HEK293T (cell line): ENCODE results near the gene EID2.

Experiments
- ARNT ChIP-seq: fragments of 450-650 bp; IDR thresholded peaks from 2 replicates; pipeline ENCODE4 v1.6.1; 2017; ENCODE audit warnings: mild to moderate bottlenecking
- BHLHE40 ChIP-seq: fragments of 450-650 bp; IDR thresholded peaks from 2 replicates; pipeline ENCODE4 v1.6.1; 2016; ENCODE audit warnings: mild to moderate bottlenecking, moderate library complexity, borderline replicate concordance
- ELF4 ChIP-seq: fragments of 450-650 bp; IDR thresholded peaks from 2 replicates; pipeline ENCODE4 v1.6.1; 2017; ENCODE audit warnings: antibody characterized with exemption
- FOXA1 ChIP-seq: fragments of 450-650 bp; IDR thresholded peaks from 2 replicates; pipeline ENCODE4 v1.6.1; 2016; ENCODE audit warnings: mild to moderate bottlenecking
- FOXK2 ChIP-seq: fragments of 450-650 bp; IDR thresholded peaks from 2 replicates; pipeline ENCODE4 v1.6.1; 2016; ENCODE audit warnings: mild to moderate bottlenecking
- HDGF ChIP-seq: fragments of 450-650 bp; IDR thresholded peaks from 2 replicates; pipeline ENCODE4 v1.6.1; 2017; ENCODE audit warnings: antibody characterized with exemption, borderline replicate concordance
- LEF1 ChIP-seq: fragments of 450-650 bp; IDR thresholded peaks from 2 replicates; pipeline ENCODE4 v1.6.1; 2017; ENCODE audit warnings: mild to moderate bottlenecking, borderline replicate concordance
- PKNOX1 ChIP-seq: fragments of 450-650 bp; IDR thresholded peaks from 2 replicates; pipeline ENCODE4 v1.6.1; 2016
- SP1 ChIP-seq: fragments of 450-650 bp; IDR thresholded peaks from 2 replicates; pipeline ENCODE4 v1.6.1; 2017
- SUZ12 ChIP-seq: fragments of 450-650 bp; IDR thresholded peaks from 2 replicates; pipeline ENCODE4 v1.6.1; 2016; ENCODE audit warnings: mild to moderate bottlenecking
- TARDBP ChIP-seq: fragments of 450-650 bp; IDR thresholded peaks from 2 replicates; pipeline ENCODE4 v1.6.1; 2016
- ZNF384 ChIP-seq: fragments of 450-650 bp; IDR thresholded peaks from 2 replicates; pipeline ENCODE4 v1.6.1; 2016

- no peak for TF ChIP-seq ZNF384
- no peak for TF ChIP-seq ELF4
- no peak for TF ChIP-seq PKNOX1
- no peak for TF ChIP-seq SP1
- no peak for TF ChIP-seq FOXK2
- TF ChIP-seq BHLHE40, result no peak
- no peak for TF ChIP-seq SUZ12
- no peak for TF ChIP-seq ARNT
- TF ChIP-seq LEF1, result no peak
- TF ChIP-seq FOXA1, result no peak
- TF ChIP-seq HDGF, result no peak
- no peak for TF ChIP-seq TARDBP
Observed at GRCh38 chr19:39533791-39534190, 6.2 kb downstream of the EID2 start.
